ENCODE results near the gene HDAC1.

- TF ChIP-seq CEBPB (IDR thresholded peaks at IDR 0.05; ENCODE audit: borderline replicate concordance in 1 of 2, low read depth in 2 of 2, low read length in 2 of 2) (no peak), GABPA (IDR thresholded peaks at IDR 0.05; ENCODE audit: low read depth) (no peak), MYC (IDR thresholded peaks at IDR 0.05; ENCODE audit: insufficient read depth, insufficient read length, insufficient replicate concordance, low read length, severe bottlenecking) (no peak), POLR2A (IDR thresholded peaks at IDR 0.05; ENCODE audit: low read depth, low read length) (no peak), CTCF (IDR thresholded peaks at IDR 0.05 in 2 of 3, conservative IDR thresholded peaks at IDR 0.05 in 1 of 3; ENCODE audit: control insufficient read depth in 2 of 3, extremely low read depth in 1 of 3, insufficient read depth in 1 of 3, low read depth in 3 of 3, low read length in 3 of 3) (no peak), ELK1 (IDR thresholded peaks at IDR 0.05; ENCODE audit: low read depth, low read length) (no peak), ZBTB40 (IDR thresholded peaks at IDR 0.05; ENCODE audit: borderline replicate concordance) (no peak), STAT1 (conservative IDR thresholded peaks at IDR 0.05) (no peak)
Measured at GRCh38 chr1:32311709-32312393, 20.0 kb downstream of the HDAC1 start.

All from GM12878 (cell line).